AML-193 (cell line): Measurements from ENCODE around the gene RNF181.
A peak's percentile ranks its signal among the peaks of the same experiment; 100 is the strongest.
"Not testable (repeated sequence)": the region's sequence is repeated elsewhere in the genome, so short reads cannot be mapped to it uniquely, and the experiment has no call there.

Experiments
- DNase-seq, 2 experiments: peaks; one replicate each; lab custom pipeline; 2025; lab: John Stamatoyannopoulos, UW

The RNF181 gene

GRCh38 chr2:85577386-85578242 is 17.9 kb upstream of the RNF181 start, which contains the start of gene VAMP8:
Gene VAMP8 (plus strand): TSS chr2:85577586. CDS start chr2:85577647, 61 bp downstream.
- peak; percentile 61 to 70 for DNase-seq

- DNase-seq, result peak; percentile 84 to 91
Measured at GRCh38 chr2:85578243-85579180, 17.0 kb upstream of the RNF181 start.

- DNase-seq, result peak; percentile 70 to 76
Measured at GRCh38 chr2:85579266-85579935, 16.1 kb upstream of the RNF181 start.

- no peak for DNase-seq
Measured at GRCh38 chr2:85580206-85580605, 15.3 kb upstream of the RNF181 start.

- DNase-seq, result no peak
Measured at GRCh38 chr2:85582492-85582891, 13.1 kb upstream of the RNF181 start.

GRCh38 chr2:85583667-85584353 is 11.7 kb upstream of the RNF181 start:
- DNase-seq, result no peak

- DNase-seq, result no peak
Measured at GRCh38 chr2:85584354-85584856, 11.1 kb upstream of the RNF181 start, which contains the start of gene VAMP5. Gene VAMP5 (plus strand): TSS chr2:85584431. CDS start chr2:85584491, 60 bp downstream.

GRCh38 chr2:85584857-85585780 is 10.4 kb upstream of the RNF181 start:
- DNase-seq, result no peak

GRCh38 chr2:85585781-85586105 is 9.8 kb upstream of the RNF181 start:
- DNase-seq, result no peak

GRCh38 chr2:85588236-85588635 is 7.3 kb upstream of the RNF181 start:
- DNase-seq, result no peak

GRCh38 chr2:85588645-85589044 is 6.9 kb upstream of the RNF181 start:
- no peak for DNase-seq

GRCh38 chr2:85589181-85589580 is 6.4 kb upstream of the RNF181 start:
- no peak for DNase-seq

GRCh38 chr2:85589982-85590791 is 5.4 kb upstream of the RNF181 start:
- no peak for DNase-seq

- no peak for DNase-seq
Measured at GRCh38 chr2:85590950-85591349, 4.6 kb upstream of the RNF181 start.

GRCh38 chr2:85591563-85591962 is 4.0 kb upstream of the RNF181 start:
- DNase-seq, result no peak

- not testable (repeated sequence) for DNase-seq
Measured at GRCh38 chr2:85592299-85592698, 3.2 kb upstream of the RNF181 start.

GRCh38 chr2:85593023-85593422 is 2.5 kb upstream of the RNF181 start:
- DNase-seq, result no peak

- no peak for DNase-seq
Measured at GRCh38 chr2:85594715-85595300, 737 bp upstream of the RNF181 start.

- DNase-seq, result no peak
Measured at GRCh38 chr2:85596026-85596333, 435 bp downstream of the RNF181 start.
